ENCODE results near the gene CACNA2D4.
A peak's percentile ranks its signal among the peaks of the same experiment; 100 is the strongest.

The CACNA2D4 gene

DNA sequence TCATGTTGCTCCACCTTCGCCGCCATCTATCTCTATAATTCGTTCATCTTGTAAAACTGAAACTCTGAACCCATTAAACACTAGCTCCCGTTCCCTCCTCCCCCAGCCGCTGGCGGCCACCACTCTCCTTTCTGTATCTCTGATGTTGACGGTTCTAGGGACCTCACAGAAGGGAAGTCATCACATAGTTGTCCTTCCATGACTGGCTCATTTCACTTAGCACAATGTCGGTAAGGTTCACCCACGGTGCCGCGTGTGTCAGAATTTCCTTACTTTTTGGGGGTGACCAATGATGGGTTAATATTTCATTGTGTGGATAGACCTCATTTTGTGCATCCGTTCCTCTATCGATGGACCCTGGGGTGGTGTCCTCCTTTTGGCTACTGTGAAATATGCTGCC lies 2.0 kb upstream of the CACNA2D4 start:
- H3K9me3 ChIP-seq (ENCODE audit: control insufficient read depth, low read length), result no peaks in the 10 kb centered on the region
- H3K36me3 ChIP-seq (ENCODE audit: control insufficient read depth in 1 of 2, insufficient read depth in 2 of 2, low read depth in 1 of 2, low read length in 2 of 2), result no peaks in the 10 kb centered on the region
- no peak overlapping the region for H3K23ac ChIP-seq (ENCODE audit: low read length in 2 of 2)
- peak overlapping the region; percentile 29 for H4K91ac ChIP-seq (ENCODE audit: low read length)
- no peak overlapping the region for H4K8ac ChIP-seq (ENCODE audit: low read length)
- peaks cover 25 to 69% of the 10 kb centered on the region in 2 experiments for H3K27me3 ChIP-seq (ENCODE audit: control insufficient read depth in 1 of 2, insufficient read depth in 1 of 2, low read length in 2 of 2)
- WGBS, result 96% methylated on average over 13 of the region's 13 CpGs
- no peak overlapping the region for H3K4me2 ChIP-seq (ENCODE audit: low read length, poor library complexity, severe bottlenecking)
- H3K4me3 ChIP-seq (ENCODE audit: insufficient read depth in 1 of 2, low read depth in 1 of 2, low read length in 2 of 2), result no peak overlapping the region
- no peak overlapping the region for H3K4ac ChIP-seq (ENCODE audit: low read depth in 1 of 2, low read length in 2 of 2)
- H3K14ac ChIP-seq (ENCODE audit: low read length in 2 of 2), result no peak overlapping the region
- no peak overlapping the region for H2BK15ac ChIP-seq (ENCODE audit: low read depth, poor library complexity, severe bottlenecking)
- no peak overlapping the region for H2BK120ac ChIP-seq (ENCODE audit: low read depth, low read length)
- H2BK12ac ChIP-seq (ENCODE audit: low read length in 2 of 2), result no peak overlapping the region
- no peaks in the 10 kb centered on the region for H3K4me1 ChIP-seq (ENCODE audit: control insufficient read depth, insufficient read depth, low read depth, low read length)
- DNase-seq, result no peak
- no peak overlapping the region for H3K27ac ChIP-seq (ENCODE audit: low read length, poor library complexity, severe bottlenecking)
- H3K18ac ChIP-seq (ENCODE audit: low read depth in 1 of 2, low read length in 2 of 2), result no peak overlapping the region
- H2AFZ ChIP-seq (ENCODE audit: low read depth, low read length), result no peak overlapping the region
- H2AK5ac ChIP-seq (ENCODE audit: low read length, severe bottlenecking), result no peak overlapping the region
- H2BK5ac ChIP-seq (ENCODE audit: low read depth, low read length, poor library complexity, severe bottlenecking), result no peak overlapping the region
- H3K79me1 ChIP-seq (replicated peaks; ENCODE audit: low read length, poor library complexity, severe bottlenecking), result no peaks in the 10 kb centered on the region
- no peak overlapping the region for H3K9ac ChIP-seq (ENCODE audit: low read length)

DNA sequence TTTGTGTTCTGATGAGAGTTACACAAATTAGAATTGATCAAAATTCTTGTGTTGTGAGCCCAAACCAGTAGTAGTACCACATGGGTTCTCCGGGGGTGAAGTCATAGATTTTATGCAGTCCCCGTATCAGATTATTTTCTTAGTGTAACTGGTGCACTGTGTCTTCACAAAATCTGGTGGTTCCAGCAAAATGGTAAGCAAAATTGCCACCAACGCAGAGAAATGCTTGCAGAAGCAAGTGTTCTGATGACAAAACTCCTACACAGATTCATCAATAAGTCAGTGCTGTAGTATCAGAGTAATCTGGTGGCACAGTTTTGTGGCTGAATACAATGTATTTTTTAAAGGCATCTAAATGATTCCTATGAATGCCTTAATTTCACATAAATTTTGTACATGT lies 1.3 kb upstream of the CACNA2D4 start:
- no peak overlapping the region for H2BK120ac ChIP-seq (ENCODE audit: low read depth, low read length)
- WGBS, result 92% methylated on average over 3 of the region's 3 CpGs
- no peak overlapping the region for H3K4ac ChIP-seq (ENCODE audit: low read depth in 1 of 2, low read length in 2 of 2)
- no peak overlapping the region for H4K91ac ChIP-seq (ENCODE audit: low read length)
- no peak overlapping the region for H3K14ac ChIP-seq (ENCODE audit: low read length in 2 of 2)
- no peak overlapping the region for H3K4me2 ChIP-seq (ENCODE audit: low read length, poor library complexity, severe bottlenecking)
- H3K36me3 ChIP-seq (ENCODE audit: control insufficient read depth in 1 of 2, insufficient read depth in 2 of 2, low read depth in 1 of 2, low read length in 2 of 2), result no peaks in the 10 kb centered on the region
- no peak overlapping the region for H2BK12ac ChIP-seq (ENCODE audit: low read length in 2 of 2)
- no peaks in the 10 kb centered on the region for H3K4me1 ChIP-seq (ENCODE audit: control insufficient read depth, insufficient read depth, low read depth, low read length)
- H3K79me1 ChIP-seq (replicated peaks; ENCODE audit: low read length, poor library complexity, severe bottlenecking), result no peaks in the 10 kb centered on the region
- H4K8ac ChIP-seq (ENCODE audit: low read length), result no peak overlapping the region
- no peak overlapping the region for H2AFZ ChIP-seq (ENCODE audit: low read depth, low read length)
- no peak overlapping the region for H2AK5ac ChIP-seq (ENCODE audit: low read length, severe bottlenecking)
- H3K23ac ChIP-seq (ENCODE audit: low read length in 2 of 2), result no peak overlapping the region
- no peak overlapping the region for H2BK5ac ChIP-seq (ENCODE audit: low read depth, low read length, poor library complexity, severe bottlenecking)
- no peak overlapping the region for H3K27ac ChIP-seq (ENCODE audit: low read length, poor library complexity, severe bottlenecking)
- no peak for DNase-seq
- H3K27me3 ChIP-seq (ENCODE audit: control insufficient read depth in 1 of 2, insufficient read depth in 1 of 2, low read length in 2 of 2), result peaks cover 19 to 68% of the 10 kb centered on the region in 2 experiments
- no peak overlapping the region for H3K18ac ChIP-seq (ENCODE audit: low read depth in 1 of 2, low read length in 2 of 2)
- H3K9me3 ChIP-seq (ENCODE audit: control insufficient read depth, low read length), result no peaks in the 10 kb centered on the region
- no peak overlapping the region for H3K4me3 ChIP-seq (ENCODE audit: insufficient read depth in 1 of 2, low read depth in 1 of 2, low read length in 2 of 2)
- H3K9ac ChIP-seq (ENCODE audit: low read length), result no peak overlapping the region
- H2BK15ac ChIP-seq (ENCODE audit: low read depth, poor library complexity, severe bottlenecking), result no peak overlapping the region

DNA sequence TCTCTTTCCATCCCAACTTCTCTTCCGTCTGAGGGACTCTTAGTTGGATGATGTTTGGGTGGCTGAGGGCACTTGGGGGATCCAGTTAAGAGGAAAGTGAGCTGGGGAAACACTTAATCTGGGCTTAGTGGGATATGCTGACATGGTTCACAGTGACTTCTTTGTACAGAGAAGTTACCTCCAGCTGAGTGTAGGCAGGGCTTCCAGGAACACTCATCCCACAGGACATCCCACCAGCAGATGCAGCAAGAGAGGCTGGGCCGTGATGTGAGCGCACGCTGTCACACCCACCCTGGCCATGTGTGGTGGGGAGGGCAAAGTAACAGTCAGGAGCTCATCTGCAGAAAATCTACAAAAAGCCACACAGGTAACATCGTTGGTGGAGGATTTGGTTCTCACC lies 832 bp upstream of the CACNA2D4 start:
- H4K91ac ChIP-seq (ENCODE audit: low read length), result no peak overlapping the region
- no peak overlapping the region for H2BK5ac ChIP-seq (ENCODE audit: low read depth, low read length, poor library complexity, severe bottlenecking)
- no peak overlapping the region for H3K4me2 ChIP-seq (ENCODE audit: low read length, poor library complexity, severe bottlenecking)
- H2BK120ac ChIP-seq (ENCODE audit: low read depth, low read length), result no peak overlapping the region
- H3K27ac ChIP-seq (ENCODE audit: low read length, poor library complexity, severe bottlenecking), result no peak overlapping the region
- no peak overlapping the region for H2AK5ac ChIP-seq (ENCODE audit: low read length, severe bottlenecking)
- H3K4me1 ChIP-seq (ENCODE audit: control insufficient read depth, insufficient read depth, low read depth, low read length), result no peaks in the 10 kb centered on the region
- no peak overlapping the region for H4K8ac ChIP-seq (ENCODE audit: low read length)
- H3K23ac ChIP-seq (ENCODE audit: low read length in 2 of 2), result no peak overlapping the region
- H3K36me3 ChIP-seq (ENCODE audit: control insufficient read depth in 1 of 2, insufficient read depth in 2 of 2, low read depth in 1 of 2, low read length in 2 of 2), result no peaks in the 10 kb centered on the region
- DNase-seq, result no peak
- 91% methylated on average over 5 of the region's 5 CpGs for WGBS
- H3K9ac ChIP-seq (ENCODE audit: low read length), result no peak overlapping the region
- no peaks in the 10 kb centered on the region for H3K9me3 ChIP-seq (ENCODE audit: control insufficient read depth, low read length)
- no peak overlapping the region for H2BK12ac ChIP-seq (ENCODE audit: low read length in 2 of 2)
- no peak overlapping the region for H2BK15ac ChIP-seq (ENCODE audit: low read depth, poor library complexity, severe bottlenecking)
- no peak overlapping the region for H2AFZ ChIP-seq (ENCODE audit: low read depth, low read length)
- H3K4me3 ChIP-seq (ENCODE audit: insufficient read depth in 1 of 2, low read depth in 1 of 2, low read length in 2 of 2), result no peak overlapping the region
- H3K27me3 ChIP-seq (ENCODE audit: control insufficient read depth in 1 of 2, insufficient read depth in 1 of 2, low read length in 2 of 2), result peaks cover 14 to 65% of the 10 kb centered on the region in 2 experiments
- H3K79me1 ChIP-seq (replicated peaks; ENCODE audit: low read length, poor library complexity, severe bottlenecking), result no peaks in the 10 kb centered on the region
- no peak overlapping the region for H3K18ac ChIP-seq (ENCODE audit: low read depth in 1 of 2, low read length in 2 of 2)
- no peak overlapping the region for H3K14ac ChIP-seq (ENCODE audit: low read length in 2 of 2)
- no peak overlapping the region for H3K4ac ChIP-seq (ENCODE audit: low read depth in 1 of 2, low read length in 2 of 2)

DNA sequence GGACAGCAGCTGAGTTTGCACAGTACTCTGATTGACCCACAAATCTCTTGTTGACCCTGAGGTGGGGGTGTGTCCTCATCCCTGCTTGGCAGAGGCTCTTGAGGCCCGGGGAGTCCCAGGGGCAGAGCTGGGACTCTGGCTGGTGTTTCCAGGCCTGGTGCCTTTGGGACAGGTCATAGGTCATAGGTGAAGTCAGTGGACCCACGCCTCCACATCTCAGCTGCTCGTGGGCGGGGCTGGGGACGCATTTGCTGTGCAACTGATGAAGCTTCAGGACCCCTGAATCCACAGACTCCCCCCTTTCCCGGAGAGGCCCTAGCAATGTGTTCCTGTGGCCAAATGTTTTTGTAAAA lies 408 bp upstream of the CACNA2D4 start:
- Histone ChIP-seq H3K79me1 (replicated peaks; ENCODE audit: low read length, poor library complexity, severe bottlenecking) (no peaks in the 10 kb centered on the region), H3K23ac (ENCODE audit: low read length in 2 of 2) (no peak overlapping the region), H3K9me3 (ENCODE audit: control insufficient read depth, low read length) (no peaks in the 10 kb centered on the region), H2BK12ac (ENCODE audit: low read length in 2 of 2) (no peak overlapping the region), H2BK120ac (ENCODE audit: low read depth, low read length) (no peak overlapping the region), H3K9ac (ENCODE audit: low read length) (no peak overlapping the region), H2BK5ac (ENCODE audit: low read depth, low read length, poor library complexity, severe bottlenecking) (no peak overlapping the region), H3K4ac (ENCODE audit: low read depth in 1 of 2, low read length in 2 of 2) (no peak overlapping the region), H2AFZ (ENCODE audit: low read depth, low read length) (no peak overlapping the region), H2AK5ac (ENCODE audit: low read length, severe bottlenecking) (no peak overlapping the region), H3K36me3 (ENCODE audit: control insufficient read depth in 1 of 2, insufficient read depth in 2 of 2, low read depth in 1 of 2, low read length in 2 of 2) (no peaks in the 10 kb centered on the region), H3K4me1 (ENCODE audit: control insufficient read depth, insufficient read depth, low read depth, low read length) (no peaks in the 10 kb centered on the region), H2BK15ac (ENCODE audit: low read depth, poor library complexity, severe bottlenecking) (no peak overlapping the region), H3K27me3 (ENCODE audit: control insufficient read depth in 1 of 2, insufficient read depth in 1 of 2, low read length in 2 of 2) (peaks cover 13 to 66% of the 10 kb centered on the region in 2 experiments), H4K8ac (ENCODE audit: low read length) (no peak overlapping the region), H4K91ac (ENCODE audit: low read length) (no peak overlapping the region), H3K18ac (ENCODE audit: low read depth in 1 of 2, low read length in 2 of 2) (no peak overlapping the region), H3K4me3 (ENCODE audit: insufficient read depth in 1 of 2, low read depth in 1 of 2, low read length in 2 of 2) (no peak overlapping the region), H3K4me2 (ENCODE audit: low read length, poor library complexity, severe bottlenecking) (no peak overlapping the region), H3K27ac (ENCODE audit: low read length, poor library complexity, severe bottlenecking) (no peak overlapping the region), H3K14ac (ENCODE audit: low read length in 2 of 2) (no peak overlapping the region)
- no peak for DNase-seq
- 93% methylated on average over 6 of the region's 6 CpGs for WGBS

Measured in mesenchymal stem cell (in vitro differentiated cells and primary cell).